ENCODE measurements around the gene THADA.

Gene THADA

GRCh38 chr2:43482961-43483360 lies 112.9 kb downstream of the THADA start:
- H3K4me3 ChIP-seq (ENCODE audit: low read depth, low read length): no peak overlapping the region
- TF ChIP-seq ZNF148 (tag by site-specific recombination; IDR thresholded peaks at IDR 0.05; ENCODE audit: borderline replicate concordance) (no peak), ZNF639 (tag by site-specific recombination; IDR thresholded peaks at IDR 0.05) (no peak), ZNF266 (tag by site-specific recombination; IDR thresholded peaks at IDR 0.05; ENCODE audit: low read depth) (no peak), ZNF24 (tag by site-specific recombination; IDR thresholded peaks at IDR 0.05) (no peak), ZNF585B (tag by site-specific recombination; IDR thresholded peaks at IDR 0.05) (no peak)
- no peaks in the 10 kb centered on the region for H3K4me1 ChIP-seq (ENCODE audit: control insufficient read depth, insufficient read depth, low read length)
- ChIA-PET CTCF (interaction anchor here (1.2 to 3.5 kb wide), 6 partner anchors 10 to 624 kb away, joined by 5 to 31 read pairs (median 22); no protein-coding TSS in a partner anchor), POLR2A (no interaction called here)
- H3K27ac ChIP-seq (ENCODE audit: extremely low read depth, low read depth, low read length): no peak overlapping the region
- no peaks in the 10 kb centered on the region for H3K36me3 ChIP-seq (ENCODE audit: control insufficient read depth in 2 of 2, insufficient read depth in 1 of 2, low read length in 2 of 2)
- H3K9me3 ChIP-seq (ENCODE audit: control insufficient read depth, insufficient read depth, low read depth, low read length): no peaks in the 10 kb centered on the region

GRCh38 chr2:43481927-43482542 lies 113.8 kb downstream of the THADA start:
- H3K27ac ChIP-seq (ENCODE audit: extremely low read depth, low read depth, low read length): no peak overlapping the region
- no peaks in the 10 kb centered on the region for H3K36me3 ChIP-seq (ENCODE audit: control insufficient read depth in 2 of 2, insufficient read depth in 1 of 2, low read length in 2 of 2)
- ChIA-PET CTCF (interaction anchor here (0.5 to 1.6 kb wide), 7 partner anchors 208 to 654 kb away, joined by 3 to 7 read pairs (median 3); no protein-coding TSS in a partner anchor), POLR2A (no interaction called here)
- no peaks in the 10 kb centered on the region for H3K9me3 ChIP-seq (ENCODE audit: control insufficient read depth, insufficient read depth, low read depth, low read length)
- TF ChIP-seq ZFP37 (tag by site-specific recombination; IDR thresholded peaks at IDR 0.05) (no peak), ZNF404 (tag by site-specific recombination; IDR thresholded peaks at IDR 0.05) (no peak), ZNF223 (tag by site-specific recombination; IDR thresholded peaks at IDR 0.05) (no peak), ZIC2 (tag by site-specific recombination; IDR thresholded peaks at IDR 0.05) (no peak), ZNF488 (tag by site-specific recombination; IDR thresholded peaks at IDR 0.05) (no peak), ZNF626 (tag by site-specific recombination; IDR thresholded peaks at IDR 0.05) (no peak), ZNF510 (tag by site-specific recombination; IDR thresholded peaks at IDR 0.05; ENCODE audit: insufficient replicate concordance) (no peak), ZFP69B (tag by site-specific recombination; IDR thresholded peaks at IDR 0.05) (no peak), EGR2 (tag by site-specific recombination; IDR thresholded peaks at IDR 0.05; ENCODE audit: low read depth) (no peak), GFI1B (tag by site-specific recombination; IDR thresholded peaks at IDR 0.05) (no peak), ZNF704 (tag by site-specific recombination; IDR thresholded peaks at IDR 0.05) (no peak), ZNF138 (tag by site-specific recombination; IDR thresholded peaks at IDR 0.05; ENCODE audit: borderline replicate concordance) (no peak), OVOL3 (tag by site-specific recombination; IDR thresholded peaks at IDR 0.05) (no peak), SCRT1 (tag by site-specific recombination; IDR thresholded peaks at IDR 0.05; ENCODE audit: borderline replicate concordance) (no peak)
- no peak overlapping the region for H3K4me3 ChIP-seq (ENCODE audit: low read depth, low read length)
- H3K4me1 ChIP-seq (ENCODE audit: control insufficient read depth, insufficient read depth, low read length): no peaks in the 10 kb centered on the region

All from HEK293 (cell line).